HL-60 (cell line): ENCODE measurements around the gene BET1.

Experiments
- DNase-seq, 2 experiments: peaks; one replicate each; pipeline ENCODE4 v3.0.0-alpha.2; 2010 to 2020; ENCODE audit warnings: low read depth in 1 of 2, low spot score in 1 of 2
- H3K27ac ChIP-seq: fragments of 250-450 bp; sonication (Bioruptor Pico); replicated peaks from 2 replicates; pipeline ENCODE4 v1.5.1; 2020; ENCODE audit warnings: mild to moderate bottlenecking, moderate library complexity
- H3K27me3 ChIP-seq: fragments of 250-450 bp; sonication (Bioruptor Pico); 2 replicates; pipeline ENCODE4 v1.5.1; 2021; ENCODE audit warnings: mild to moderate bottlenecking, moderate library complexity; ENCODE audit not compliant: insufficient read depth, poor library complexity, severe bottlenecking
- H3K4me3 ChIP-seq: replicated peaks from 2 replicates; pipeline ENCODE4 v1.5.1; 2011; ENCODE audit warnings: mild to moderate bottlenecking, control low read depth, low read length; ENCODE audit not compliant: insufficient read depth
- GABPA ChIP-seq: IDR thresholded peaks from 2 replicates; pipeline ENCODE4 v1.6.1; 2012; ENCODE audit warnings: low read depth
- POLR2AphosphoS5 ChIP-seq: IDR thresholded peaks from 2 replicates; pipeline ENCODE4 v1.6.1; 2012; ENCODE audit warnings: low read depth
- REST ChIP-seq: IDR thresholded peaks from 2 replicates; pipeline ENCODE4 v1.6.1; 2012; ENCODE audit warnings: low read depth; ENCODE audit not compliant: insufficient replicate concordance
- SPI1 ChIP-seq: IDR thresholded peaks from 2 replicates; pipeline ENCODE4 v1.6.1; 2012; ENCODE audit warnings: low read depth, mild to moderate bottlenecking, borderline replicate concordance
- TF ChIP-seq, protein P1 (sequence below): IDR thresholded peaks from one replicate; pipeline ENCODE4 v1.5.1; 2011; ENCODE audit warnings: low read length, control low read depth, inconsistent platforms; ENCODE audit not compliant: insufficient read depth

Gene BET1

GRCh38 chr7:93955304-93955703 is 48.9 kb downstream of the BET1 start:
- TF ChIP-seq SPI1 (no peak), GABPA (no peak), REST (no peak), POLR2AphosphoS5 (no peak)
- TF ChIP-seq, protein P1, sequence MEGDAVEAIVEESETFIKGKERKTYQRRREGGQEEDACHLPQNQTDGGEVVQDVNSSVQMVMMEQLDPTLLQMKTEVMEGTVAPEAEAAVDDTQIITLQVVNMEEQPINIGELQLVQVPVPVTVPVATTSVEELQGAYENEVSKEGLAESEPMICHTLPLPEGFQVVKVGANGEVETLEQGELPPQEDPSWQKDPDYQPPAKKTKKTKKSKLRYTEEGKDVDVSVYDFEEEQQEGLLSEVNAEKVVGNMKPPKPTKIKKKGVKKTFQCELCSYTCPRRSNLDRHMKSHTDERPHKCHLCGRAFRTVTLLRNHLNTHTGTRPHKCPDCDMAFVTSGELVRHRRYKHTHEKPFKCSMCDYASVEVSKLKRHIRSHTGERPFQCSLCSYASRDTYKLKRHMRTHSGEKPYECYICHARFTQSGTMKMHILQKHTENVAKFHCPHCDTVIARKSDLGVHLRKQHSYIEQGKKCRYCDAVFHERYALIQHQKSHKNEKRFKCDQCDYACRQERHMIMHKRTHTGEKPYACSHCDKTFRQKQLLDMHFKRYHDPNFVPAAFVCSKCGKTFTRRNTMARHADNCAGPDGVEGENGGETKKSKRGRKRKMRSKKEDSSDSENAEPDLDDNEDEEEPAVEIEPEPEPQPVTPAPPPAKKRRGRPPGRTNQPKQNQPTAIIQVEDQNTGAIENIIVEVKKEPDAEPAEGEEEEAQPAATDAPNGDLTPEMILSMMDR, result no peak
- Histone ChIP-seq H3K27me3 (no peaks in the 10 kb centered on the region), H3K27ac (no peak overlapping the region), H3K4me3 (no peak overlapping the region)
- no peak for DNase-seq

GRCh38 chr7:93949423-93949822 is 54.7 kb downstream of the BET1 start:
- H3K27ac ChIP-seq, result no peak overlapping the region
- no peak for DNase-seq
- H3K4me3 ChIP-seq, result no peak overlapping the region
- TF ChIP-seq REST (no peak), SPI1 (no peak), POLR2AphosphoS5 (no peak), GABPA (no peak)
- TF ChIP-seq, protein P1, result no peak
- peaks cover 2% of the 10 kb centered on the region for H3K27me3 ChIP-seq

GRCh38 chr7:93948873-93949272 is 55.3 kb downstream of the BET1 start:
- Histone ChIP-seq H3K4me3 (no peak overlapping the region), H3K27me3 (peaks cover 2% of the 10 kb centered on the region), H3K27ac (no peak overlapping the region)
- DNase-seq, result no peak
- TF ChIP-seq, protein P1, result no peak
- TF ChIP-seq SPI1, result no peak
- TF ChIP-seq POLR2AphosphoS5, result no peak
- TF ChIP-seq GABPA, result no peak
- TF ChIP-seq REST, result no peak
